DND-41 (cell line): ENCODE measurements around the gene MATN1.

ENCODE experiments used
- ATAC-seq: fragments of 200-7000 bp; cut with Tn5 transposase; 3 replicates; pipeline ENCODE4 v1.9.1; 2021; ENCODE audit warnings: low read depth; ENCODE audit not compliant: insufficient read depth
- DNase-seq: peaks from one replicate; pipeline ENCODE4 v3.0.0-alpha.2; 2020
- H2AFZ ChIP-seq: 2 replicates; pipeline ENCODE4 v1.6.0; 2012; ENCODE audit warnings: low read depth, low read length
- H3K27ac ChIP-seq: 2 replicates; pipeline ENCODE4 v1.5.1; 2012; ENCODE audit warnings: low read length, inconsistent platforms
- H3K27me3 ChIP-seq: fragments of 200-600 bp; sonication (generic); 2 replicates; pipeline ENCODE4 v1.6.0; 2012; ENCODE audit warnings: low read length, mild to moderate bottlenecking, inconsistent platforms; ENCODE audit not compliant: insufficient read depth, poor library complexity
- H3K36me3 ChIP-seq: 2 replicates; pipeline ENCODE4 v1.5.1; 2012; ENCODE audit warnings: low read length, inconsistent platforms; ENCODE audit not compliant: insufficient read depth
- H3K4me1 ChIP-seq: 2 replicates; pipeline ENCODE4 v1.5.1; 2012; ENCODE audit warnings: mild to moderate bottlenecking, low read length; ENCODE audit not compliant: insufficient read depth
- H3K4me2 ChIP-seq: 2 replicates; pipeline ENCODE4 v1.6.0; 2012; ENCODE audit warnings: mild to moderate bottlenecking, moderate library complexity, low read length, inconsistent platforms; ENCODE audit not compliant: insufficient read depth
- H3K4me3 ChIP-seq, 2 experiments: fragments of 200-600 bp in 1 of 2; shearing (Covaris generic) in 1 of 2; 2 replicates each; pipeline ENCODE4 v1.5.1; 2012 to 2016; ENCODE audit warnings: inconsistent platforms in 2 of 2, low read length in 2 of 2, mild to moderate bottlenecking in 2 of 2, low read depth in 1 of 2, moderate library complexity in 1 of 2
- H3K79me2 ChIP-seq: 2 replicates; pipeline ENCODE4 v1.6.0; 2012; ENCODE audit warnings: low read length, inconsistent platforms; ENCODE audit not compliant: insufficient read depth
- H3K9ac ChIP-seq: 2 replicates; pipeline ENCODE4 v1.6.0; 2012; ENCODE audit warnings: low read depth, mild to moderate bottlenecking, inconsistent platforms, low read length, moderate library complexity
- H3K9me3 ChIP-seq: 2 replicates; pipeline ENCODE4 v1.5.1; 2012; ENCODE audit warnings: low read length, moderate library complexity, mild to moderate bottlenecking, inconsistent platforms; ENCODE audit not compliant: insufficient read depth, severe bottlenecking
- H4K20me1 ChIP-seq: 2 replicates; pipeline ENCODE4 v1.6.0; 2012; ENCODE audit warnings: low read length; ENCODE audit not compliant: insufficient read depth
- EZH2 ChIP-seq: IDR thresholded peaks from 3 replicates; pipeline ENCODE4 v1.6.1; 2012; ENCODE audit warnings: borderline replicate concordance, low read depth, mild to moderate bottlenecking, moderate library complexity, low read length, inconsistent platforms; ENCODE audit not compliant: severe bottlenecking
- TF ChIP-seq, protein P1 (sequence below): IDR thresholded peaks from 2 replicates; pipeline ENCODE4 v1.5.1; 2012; ENCODE audit warnings: borderline replicate concordance, low read length, moderate library complexity, mild to moderate bottlenecking; ENCODE audit not compliant: poor library complexity, severe bottlenecking; ENCODE audit errors: extremely low read depth

The MATN1 gene

DNA sequence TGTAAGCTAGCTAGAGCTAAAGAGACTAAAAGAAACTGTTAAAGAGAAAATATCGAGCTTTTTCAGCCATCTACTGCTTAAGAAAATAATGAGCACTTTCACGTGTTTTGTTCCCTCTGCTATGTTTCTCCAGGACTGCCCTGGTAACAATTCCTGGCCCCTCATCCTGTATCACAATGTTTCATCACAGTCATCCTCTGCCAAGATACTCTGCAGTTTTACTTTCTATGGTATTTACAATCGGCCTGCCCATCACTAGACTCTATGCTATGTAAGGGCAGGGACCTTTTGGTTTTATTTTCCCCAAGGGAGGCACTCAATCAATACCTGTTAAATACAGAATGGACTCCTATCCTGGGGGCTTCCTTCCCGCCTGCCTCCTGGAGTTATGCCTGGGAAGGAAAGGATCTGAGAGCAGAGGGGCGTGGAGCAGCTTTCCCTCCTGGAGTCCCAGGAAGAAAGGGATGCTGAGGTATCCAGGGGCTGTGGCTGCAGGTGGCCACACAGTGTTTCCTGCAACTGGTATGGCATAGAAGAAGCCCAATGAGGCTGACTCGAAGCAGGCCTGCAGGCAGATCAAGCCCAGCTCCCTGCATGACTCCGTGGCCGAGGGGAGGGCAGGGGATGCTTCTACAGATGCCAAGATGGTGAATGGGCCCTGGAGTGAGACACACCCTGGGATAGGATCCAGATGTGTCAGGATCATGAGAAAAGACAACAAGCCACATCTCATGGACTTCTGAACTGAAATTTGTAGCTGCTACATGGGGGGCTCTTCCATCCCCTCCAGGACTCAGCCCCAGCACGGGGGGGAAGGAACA, 52.9 kb downstream of the MATN1 start:
- Histone ChIP-seq H3K79me2 (no peaks in the 10 kb centered on the region), H4K20me1 (no peaks in the 10 kb centered on the region), H3K27ac (no peak overlapping the region), H3K4me1 (no peaks in the 10 kb centered on the region), H3K27me3 (peaks cover 3% of the 10 kb centered on the region), H3K36me3 (no peaks in the 10 kb centered on the region), H3K9ac (no peak overlapping the region), H3K4me3 (no peak overlapping the region), H3K4me2 (no peak overlapping the region), H3K9me3 (no peaks in the 10 kb centered on the region), H2AFZ (no peak overlapping the region)
- TF ChIP-seq EZH2, result no peak
- TF ChIP-seq, protein P1, sequence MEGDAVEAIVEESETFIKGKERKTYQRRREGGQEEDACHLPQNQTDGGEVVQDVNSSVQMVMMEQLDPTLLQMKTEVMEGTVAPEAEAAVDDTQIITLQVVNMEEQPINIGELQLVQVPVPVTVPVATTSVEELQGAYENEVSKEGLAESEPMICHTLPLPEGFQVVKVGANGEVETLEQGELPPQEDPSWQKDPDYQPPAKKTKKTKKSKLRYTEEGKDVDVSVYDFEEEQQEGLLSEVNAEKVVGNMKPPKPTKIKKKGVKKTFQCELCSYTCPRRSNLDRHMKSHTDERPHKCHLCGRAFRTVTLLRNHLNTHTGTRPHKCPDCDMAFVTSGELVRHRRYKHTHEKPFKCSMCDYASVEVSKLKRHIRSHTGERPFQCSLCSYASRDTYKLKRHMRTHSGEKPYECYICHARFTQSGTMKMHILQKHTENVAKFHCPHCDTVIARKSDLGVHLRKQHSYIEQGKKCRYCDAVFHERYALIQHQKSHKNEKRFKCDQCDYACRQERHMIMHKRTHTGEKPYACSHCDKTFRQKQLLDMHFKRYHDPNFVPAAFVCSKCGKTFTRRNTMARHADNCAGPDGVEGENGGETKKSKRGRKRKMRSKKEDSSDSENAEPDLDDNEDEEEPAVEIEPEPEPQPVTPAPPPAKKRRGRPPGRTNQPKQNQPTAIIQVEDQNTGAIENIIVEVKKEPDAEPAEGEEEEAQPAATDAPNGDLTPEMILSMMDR, result no peak
- ATAC-seq (no peak), DNase-seq (no peak)

DNA sequence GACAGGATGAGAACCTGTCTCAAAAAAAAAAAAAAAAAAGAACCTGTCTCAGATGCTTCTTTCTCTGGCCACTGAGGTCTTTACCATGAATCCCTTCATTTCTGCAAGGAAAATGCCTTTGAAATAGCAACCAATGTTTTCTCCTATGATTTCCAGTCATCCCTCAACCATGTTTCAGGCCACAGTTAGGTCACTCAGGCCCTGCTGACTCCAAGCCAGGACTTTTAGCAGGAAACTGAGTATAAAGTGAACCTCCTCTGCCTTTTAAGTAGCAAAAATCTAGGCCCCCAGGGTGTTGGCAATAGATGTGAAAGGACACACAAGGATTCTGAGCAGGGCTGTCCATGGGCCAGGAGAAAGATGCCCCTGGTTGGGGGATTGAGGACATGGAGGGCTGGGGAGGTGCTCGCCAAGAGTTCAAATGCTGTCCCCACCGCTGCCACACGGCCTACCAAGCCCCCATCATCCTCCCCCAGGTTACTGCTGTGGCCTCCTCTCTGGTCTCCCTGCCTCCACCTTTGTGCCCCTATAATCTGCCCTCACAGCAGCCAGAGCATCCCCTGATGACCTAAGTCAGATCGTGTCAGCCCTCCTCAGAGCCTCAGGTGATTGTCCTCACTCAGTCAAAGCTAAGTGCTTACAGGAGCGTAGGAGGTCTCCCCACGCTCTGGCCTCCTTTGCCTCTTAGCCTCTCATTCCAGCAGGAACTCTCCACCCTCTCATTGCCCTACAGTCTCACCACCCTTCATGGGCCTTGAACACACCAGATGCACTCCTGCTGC, 54.6 kb downstream of the MATN1 start:
- Histone ChIP-seq H4K20me1 (0 out of 2 replicates have a peak, but pooled peaks cover 4% of the 10 kb centered on the region), H3K9ac (no peak overlapping the region), H3K9me3 (no peaks in the 10 kb centered on the region), H3K4me1 (no peaks in the 10 kb centered on the region), H3K27me3 (peaks cover 6% of the 10 kb centered on the region), H3K4me3 (no peak overlapping the region), H2AFZ (no peak overlapping the region), H3K27ac (no peak overlapping the region), H3K4me2 (no peak overlapping the region), H3K79me2 (no peaks in the 10 kb centered on the region), H3K36me3 (no peaks in the 10 kb centered on the region)
- ATAC-seq (no peak), DNase-seq (no peak)
- no peak for TF ChIP-seq EZH2
- TF ChIP-seq, protein P1, result no peak

DNA sequence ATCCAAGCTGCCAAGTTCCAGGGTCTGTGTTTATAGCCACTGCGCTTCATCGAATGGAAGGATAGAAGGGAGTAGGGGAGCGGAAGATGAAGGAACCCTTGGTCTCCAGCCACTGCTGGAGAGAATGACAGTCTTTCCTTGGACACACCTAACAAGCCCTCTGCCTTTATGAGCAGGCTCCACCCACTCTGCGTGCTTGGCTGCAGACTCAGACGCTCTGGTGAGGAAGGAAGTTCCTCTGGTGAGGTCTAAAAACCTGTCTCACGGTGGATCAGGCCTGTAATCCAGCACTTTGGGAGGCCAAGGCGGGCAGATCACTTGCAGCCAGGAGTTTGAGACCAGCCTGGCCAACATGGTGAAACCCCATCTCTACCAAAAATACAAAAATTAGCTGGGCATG, 55.4 kb downstream of the MATN1 start:
- H3K27ac ChIP-seq, result no peak overlapping the region

More for the DNA sequence above, 55.4 kb downstream of the MATN1 start:
- DNase-seq (no peak), ATAC-seq (no peak)
- TF ChIP-seq, protein P1, result no peak
- no peak for TF ChIP-seq EZH2
- no peak overlapping the region for H3K4me3 ChIP-seq
- no peak overlapping the region for H3K9ac ChIP-seq
- H3K36me3 ChIP-seq, result no peaks in the 10 kb centered on the region
- no peaks in the 10 kb centered on the region for H3K4me1 ChIP-seq
- no peak overlapping the region for H2AFZ ChIP-seq
- H3K79me2 ChIP-seq, result no peaks in the 10 kb centered on the region
- H3K4me2 ChIP-seq, result no peak overlapping the region
- H4K20me1 ChIP-seq, result 0 out of 2 replicates have a peak, but pooled peaks cover 4% of the 10 kb centered on the region
- H3K27me3 ChIP-seq, result peaks cover 6% of the 10 kb centered on the region
- H3K9me3 ChIP-seq, result no peaks in the 10 kb centered on the region
